ENCODE results near the gene KRT2.

The KRT2 gene

GRCh38 chr12:52651726-52652261, at the start of gene KRT2:
TSS of gene KRT2 (minus strand) at chr12:52652211. CDS start at chr12:52652142, 69 bp downstream.
- DNase-seq = no peak

- DNase-seq = no peak
Observed at GRCh38 chr12:52701281-52701680, 49.3 kb upstream of the KRT2 start.

GRCh38 chr12:52699960-52700359, 47.9 kb upstream of the KRT2 start:
- no peak for DNase-seq

DNA sequence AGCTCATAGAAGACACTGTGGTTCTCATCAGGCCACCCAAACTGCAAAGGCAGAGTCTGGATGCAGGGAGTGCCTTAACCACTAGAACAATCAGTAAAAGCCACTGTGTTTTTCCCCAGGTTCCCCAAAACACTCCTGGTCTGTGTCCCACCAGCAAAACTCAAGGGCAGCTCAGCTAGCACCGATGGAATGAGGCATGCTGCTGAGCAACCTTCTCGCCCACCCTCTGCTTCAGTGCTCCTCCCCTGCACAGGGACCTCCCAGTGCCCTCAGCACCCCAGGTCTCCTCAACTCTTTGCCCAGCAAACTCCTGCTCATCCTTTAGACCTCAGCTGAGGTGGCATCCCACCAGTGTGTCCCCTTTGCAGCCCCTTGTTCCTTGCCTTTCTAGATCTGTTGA, 47.4 kb upstream of the KRT2 start:
- DNase-seq = no peak

DNA sequence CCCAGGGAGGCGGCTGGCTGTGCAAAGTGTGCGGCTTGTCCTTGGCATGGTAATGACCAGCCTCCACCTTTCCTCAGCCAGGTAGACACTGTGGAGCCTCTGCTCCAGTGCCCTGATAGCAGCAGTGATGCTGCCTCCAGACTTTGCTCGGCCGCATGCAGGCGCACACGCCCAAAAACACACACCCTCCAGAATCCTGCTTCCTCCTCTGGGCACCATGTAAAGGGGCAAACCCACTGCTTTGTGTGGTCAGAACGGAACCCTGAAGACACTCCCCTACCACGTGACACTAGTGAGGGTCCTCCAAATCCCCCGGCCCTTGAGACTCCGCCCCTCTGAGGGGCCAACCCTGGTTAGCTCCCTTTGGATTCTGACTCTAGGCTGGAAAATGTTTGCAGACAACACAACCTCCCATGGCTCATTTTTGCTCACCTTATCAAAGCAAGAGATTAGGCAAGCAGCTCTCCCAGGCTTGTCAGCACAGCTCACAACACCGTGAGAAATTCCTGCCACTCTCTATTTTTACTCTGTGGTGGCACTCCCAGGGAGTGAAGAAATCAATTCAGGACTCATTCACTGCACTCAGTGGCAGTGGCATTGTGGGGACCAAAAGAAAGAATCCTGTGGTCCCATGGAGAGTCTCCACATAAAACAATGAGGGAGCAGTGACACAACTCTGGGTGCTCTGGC, 46.8 kb upstream of the KRT2 start:
- no peak for DNase-seq

DNA sequence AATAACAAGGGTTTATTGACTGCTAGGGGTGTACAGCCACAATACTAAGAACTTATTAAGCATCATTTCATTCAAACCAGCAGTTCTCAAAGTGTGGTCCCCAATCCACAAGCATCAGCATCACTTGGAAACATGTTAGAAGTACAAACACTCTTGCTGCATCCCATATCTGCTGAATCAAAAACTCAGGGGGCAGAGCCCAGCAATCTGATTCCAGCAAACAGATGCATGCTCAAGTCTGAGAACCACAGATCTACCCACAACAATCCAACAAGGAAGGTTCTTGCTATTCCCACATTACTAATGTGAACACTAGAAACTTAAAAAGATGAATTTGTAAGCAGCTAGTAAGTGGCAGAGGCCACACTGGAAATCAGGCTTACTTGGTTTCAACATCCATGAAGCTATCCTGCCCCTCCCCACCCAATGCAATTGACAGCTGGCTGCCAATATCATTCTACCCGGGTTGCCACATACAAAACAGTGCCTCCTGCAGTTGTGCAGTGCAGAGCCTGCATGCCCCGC, 45.1 kb upstream of the KRT2 start:
- DNase-seq = no peak

GRCh38 chr12:52696588-52696987, 44.6 kb upstream of the KRT2 start:
- DNase-seq = no peak

- DNase-seq = no peak
Observed at GRCh38 chr12:52695039-52695438, 43.0 kb upstream of the KRT2 start.

DNA sequence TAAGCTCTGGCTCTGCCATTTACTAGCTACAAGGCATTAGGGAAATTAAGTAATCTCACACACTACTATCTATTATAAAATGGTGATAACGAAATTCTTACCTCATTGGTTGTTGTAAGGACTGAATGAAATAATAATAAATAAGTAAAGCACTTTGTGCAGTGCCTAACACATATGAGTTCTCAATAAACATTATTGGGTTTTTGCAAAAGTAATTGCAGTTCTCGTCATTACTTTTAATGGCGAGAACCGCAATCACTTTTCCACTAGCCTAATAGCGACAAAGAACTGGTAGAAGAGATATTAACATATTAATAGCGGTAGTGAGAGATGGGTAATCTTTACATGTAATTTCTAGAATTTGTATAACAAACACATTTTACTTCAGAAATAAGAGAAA, 42.1 kb upstream of the KRT2 start:
- no peak for DNase-seq

DNA sequence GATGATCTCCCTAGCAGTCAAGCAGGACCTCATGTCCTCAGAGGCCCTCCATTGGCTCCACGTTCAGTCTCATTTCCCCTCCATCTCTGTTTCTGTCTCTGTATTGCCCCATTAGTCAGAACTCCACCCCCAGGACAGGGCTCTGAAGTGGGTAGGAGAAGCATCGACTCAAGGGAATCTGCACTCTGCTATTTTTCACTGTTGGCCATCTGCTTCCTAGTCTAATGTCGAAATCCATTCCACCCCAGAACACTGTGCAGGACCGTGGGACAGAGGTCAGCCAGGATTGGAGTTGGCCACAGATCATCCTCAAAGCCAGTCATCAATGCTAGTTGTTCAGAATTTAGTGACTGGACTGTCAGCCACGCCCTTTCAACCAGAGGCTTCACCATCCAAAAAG, 41.2 kb upstream of the KRT2 start:
- DNase-seq = no peak

GRCh38 chr12:52692254-52692653, 40.2 kb upstream of the KRT2 start:
- DNase-seq = no peak

DNA sequence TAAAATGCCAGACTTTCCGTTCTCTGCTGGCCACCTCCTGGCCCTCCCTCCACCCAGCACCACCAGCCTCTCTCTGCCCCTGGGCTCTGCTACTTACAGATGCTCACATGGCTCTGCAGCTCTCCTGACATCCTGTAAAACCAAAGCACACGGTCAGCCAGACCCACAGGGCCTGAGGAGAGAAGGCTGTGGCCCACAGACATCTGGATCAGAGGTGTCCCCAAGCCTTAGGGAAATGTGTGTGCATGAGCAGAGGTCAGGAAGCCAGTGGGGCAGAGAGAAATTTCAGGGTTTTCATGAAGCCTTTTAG, 39.8 kb upstream of the KRT2 start:
- DNase-seq = no peak

- no peak for DNase-seq
Observed at GRCh38 chr12:52691076-52691840, 39.2 kb upstream of the KRT2 start.

- DNase-seq = no peak
Observed at GRCh38 chr12:52690351-52691075, 38.5 kb upstream of the KRT2 start.

- DNase-seq = no peak
Observed at GRCh38 chr12:52689936-52690335, 37.9 kb upstream of the KRT2 start.

- DNase-seq = no peak
Observed at GRCh38 chr12:52689239-52689638, 37.2 kb upstream of the KRT2 start.

DNA sequence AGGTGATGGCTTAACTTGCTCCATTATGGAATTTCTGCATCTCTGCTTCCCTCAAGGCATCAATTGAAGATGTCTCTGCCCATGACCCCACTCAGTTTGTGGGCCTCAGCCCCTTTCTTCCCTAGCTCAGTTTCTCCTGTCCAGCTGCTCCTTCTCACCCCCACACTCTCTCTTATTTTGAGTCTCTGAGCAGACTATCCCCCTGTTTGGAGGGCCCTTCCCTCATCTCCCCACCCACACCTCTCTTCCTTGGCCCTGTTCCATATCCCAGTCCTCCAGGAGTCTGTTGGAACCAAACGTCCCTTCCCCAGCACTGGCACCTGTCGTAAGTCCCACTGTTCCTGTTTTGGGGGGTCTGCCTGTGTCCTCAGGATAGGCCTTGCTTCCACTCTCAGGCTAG, 36.5 kb upstream of the KRT2 start:
- no peak for DNase-seq

GRCh38 chr12:52687497-52688385, 35.7 kb upstream of the KRT2 start:
- DNase-seq = no peak

DNA sequence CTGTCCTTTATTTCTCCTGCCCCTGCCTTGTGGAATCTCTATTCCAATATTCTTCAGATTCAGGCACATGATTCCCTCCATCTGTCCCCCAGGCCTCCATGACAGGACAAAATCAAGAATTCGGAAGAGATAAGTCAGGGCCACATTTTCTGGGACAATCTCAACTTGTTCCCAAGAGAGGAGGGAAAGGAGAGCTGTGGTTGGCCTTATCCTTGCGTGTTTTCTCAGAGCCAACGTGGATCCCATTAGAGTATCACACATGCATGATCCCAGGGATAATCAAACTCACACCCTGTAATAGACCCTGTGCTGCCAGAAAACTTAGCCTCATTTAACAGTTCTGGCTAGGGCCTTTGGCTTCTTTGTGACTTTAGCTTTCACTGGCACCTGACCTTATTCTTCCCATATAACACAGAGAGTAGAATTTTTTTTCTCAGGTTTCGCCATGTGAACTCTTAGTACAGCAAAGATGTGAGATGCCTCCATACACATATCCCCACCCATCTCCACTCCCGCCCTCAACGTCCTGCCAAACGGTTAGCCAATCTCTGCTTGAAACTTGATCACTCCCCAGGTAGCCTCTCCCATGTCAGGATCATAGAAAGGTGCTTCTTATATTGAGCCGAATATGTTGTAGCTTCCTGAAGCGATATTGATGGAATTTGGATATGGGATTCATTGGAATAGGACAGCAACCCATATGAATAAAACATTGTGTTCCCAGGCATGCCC, 34.9 kb upstream of the KRT2 start:
- DNase-seq = no peak

DNA sequence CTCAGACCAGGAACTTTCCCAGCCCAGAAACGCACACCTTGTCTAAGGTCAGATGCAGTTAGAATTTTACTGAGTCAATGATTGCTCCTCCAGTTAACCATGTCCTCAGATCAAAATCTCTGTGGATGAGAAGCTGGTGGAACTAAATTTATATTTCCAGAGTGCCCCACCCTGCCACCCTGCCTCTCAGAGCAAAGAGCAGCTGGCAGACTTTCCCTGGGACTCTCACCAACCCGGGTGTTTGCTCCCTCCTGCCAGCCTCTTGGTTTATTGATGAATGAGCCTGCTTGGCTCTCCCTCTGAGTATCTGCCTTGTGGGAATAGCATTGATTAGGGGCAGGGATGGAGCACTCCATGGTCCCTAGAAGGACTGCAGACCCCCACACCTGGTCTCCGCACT, 34.1 kb upstream of the KRT2 start:
- DNase-seq = no peak

DNA sequence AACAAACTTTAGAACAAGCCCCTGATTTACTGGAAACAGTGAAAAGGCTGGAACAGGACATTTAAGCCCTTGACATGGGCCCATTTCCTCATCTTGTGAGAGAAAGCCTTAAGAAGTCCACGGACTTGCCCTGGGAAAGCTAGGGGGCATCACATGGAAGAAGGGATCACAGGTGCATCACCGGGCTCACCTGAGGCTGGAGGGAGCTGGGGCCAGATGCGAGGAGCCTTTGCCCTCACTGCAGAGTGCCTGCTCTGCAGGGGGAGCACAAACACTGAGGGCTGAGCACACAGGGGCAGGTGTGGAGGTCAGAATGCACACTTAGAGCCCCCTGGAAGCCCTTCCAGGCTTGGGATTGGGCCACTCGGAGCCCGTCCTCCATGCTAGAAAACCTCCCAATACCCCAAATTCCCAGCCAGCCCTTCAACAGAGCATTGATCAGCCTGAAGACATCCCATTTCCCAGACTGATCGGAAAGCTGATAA, 33.4 kb upstream of the KRT2 start:
- DNase-seq = no peak

DNA sequence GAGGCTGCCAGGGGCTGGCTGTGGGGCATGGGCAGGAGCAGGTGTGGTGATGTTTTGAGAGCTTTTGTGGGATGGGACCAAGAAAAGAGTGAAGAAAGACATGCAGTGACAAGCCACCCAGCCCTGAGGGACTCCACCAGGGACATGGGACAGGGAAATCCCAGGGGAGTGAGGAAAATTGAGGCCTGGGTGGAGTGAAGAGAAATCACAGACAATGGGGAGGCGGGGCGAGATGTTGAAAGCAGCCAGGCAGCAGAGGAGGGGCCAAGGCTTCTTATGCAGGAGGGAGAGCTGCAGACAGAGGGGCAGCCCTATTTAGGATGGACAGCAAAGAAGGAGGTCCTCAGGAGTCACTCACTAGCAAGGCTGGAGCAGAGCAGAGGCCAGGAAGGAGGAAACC, 32.4 kb upstream of the KRT2 start:
- DNase-seq = no peak
